NCI-H2081 treated with DMSO at 0.1 percent for 48 hours (cell line): ENCODE results near the gene TPRG1.

ENCODE experiments used
- DNase-seq: peaks from one replicate; lab custom pipeline; 2025; lab: John Stamatoyannopoulos, UW

TPRG1 gene

GRCh38 chr3:189278221-189278620 is 106.5 kb downstream of the TPRG1 start:
- DNase-seq: no peak

- DNase-seq: no peak
Measured at GRCh38 chr3:189282189-189282588, 110.4 kb downstream of the TPRG1 start.

- no peak for DNase-seq
Measured at GRCh38 chr3:189282741-189283140, 111.0 kb downstream of the TPRG1 start.

- no peak for DNase-seq
Measured at GRCh38 chr3:189286188-189286587, 114.4 kb downstream of the TPRG1 start.

GRCh38 chr3:189286916-189287315 is 115.1 kb downstream of the TPRG1 start:
- DNase-seq: no peak

GRCh38 chr3:189288348-189289235 is 116.8 kb downstream of the TPRG1 start:
- no peak for DNase-seq

- DNase-seq: no peak
Measured at GRCh38 chr3:189289251-189289650, 117.5 kb downstream of the TPRG1 start.

- peak; percentile 82 for DNase-seq
Measured at GRCh38 chr3:189292667-189293484, 121.1 kb downstream of the TPRG1 start.

GRCh38 chr3:189294649-189295048 is 122.9 kb downstream of the TPRG1 start:
- DNase-seq: no peak

GRCh38 chr3:189295089-189295488 is 123.3 kb downstream of the TPRG1 start:
- DNase-seq: no peak

- no peak for DNase-seq
Measured at GRCh38 chr3:189297932-189298331, 126.2 kb downstream of the TPRG1 start.

- DNase-seq: no peak
Measured at GRCh38 chr3:189298469-189299375, 127.0 kb downstream of the TPRG1 start.

GRCh38 chr3:189300345-189300744 is 128.6 kb downstream of the TPRG1 start:
- no peak for DNase-seq

- no peak for DNase-seq
Measured at GRCh38 chr3:189301479-189301878, 129.7 kb downstream of the TPRG1 start.

- no peak for DNase-seq
Measured at GRCh38 chr3:189303584-189303983, 131.8 kb downstream of the TPRG1 start.

GRCh38 chr3:189304465-189305351 is 132.9 kb downstream of the TPRG1 start:
- DNase-seq: peak; percentile 100

GRCh38 chr3:189305412-189305811 is 133.6 kb downstream of the TPRG1 start:
- DNase-seq: no peak

GRCh38 chr3:189307963-189308362 is 136.2 kb downstream of the TPRG1 start:
- DNase-seq: no peak

- DNase-seq: no peak
Measured at GRCh38 chr3:189308608-189309007, 136.8 kb downstream of the TPRG1 start.

- DNase-seq: no peak
Measured at GRCh38 chr3:189309400-189309975, 137.7 kb downstream of the TPRG1 start.

GRCh38 chr3:189311521-189311920 is 139.8 kb downstream of the TPRG1 start:
- DNase-seq: no peak
